H9 (cell line): Measurements from ENCODE around the gene GSTO2. TPM values are rescaled to one million over a fixed set of nuclear protein-coding genes. Genes with fewer than 3 reads are reported as not detected.

ENCODE experiments used
- DNase-seq: peaks from one replicate; pipeline ENCODE4 v3.0.0-alpha.2; 2017
- H2AFZ ChIP-seq: one replicate; pipeline ENCODE4 v1.6.1; 2013; ENCODE audit warnings: mild to moderate bottlenecking, low read length, control low read depth, moderate library complexity
- H2AK5ac ChIP-seq: 2 replicates; pipeline ENCODE4 v1.6.1; 2013; ENCODE audit warnings: low read length, control low read depth, mixed read lengths; ENCODE audit not compliant: insufficient read length
- H2BK120ac ChIP-seq: one replicate; pipeline ENCODE4 v1.6.1; 2013; ENCODE audit warnings: low read depth, mild to moderate bottlenecking, low read length, control low read depth, inconsistent platforms; ENCODE audit not compliant: poor library complexity, severe bottlenecking
- H2BK12ac ChIP-seq: 2 replicates; pipeline ENCODE4 v1.6.1; 2013; ENCODE audit warnings: low read length, control low read depth, mixed read lengths, low read depth; ENCODE audit not compliant: insufficient read length
- H2BK15ac ChIP-seq: 2 replicates; pipeline ENCODE4 v1.6.1; 2013; ENCODE audit warnings: low read depth, low read length, control low read depth
- H2BK20ac ChIP-seq: one replicate; pipeline ENCODE4 v1.6.1; 2013; ENCODE audit warnings: low read depth, mild to moderate bottlenecking, low read length, control low read depth, inconsistent platforms; ENCODE audit not compliant: poor library complexity, severe bottlenecking
- H2BK5ac ChIP-seq: 2 replicates; pipeline ENCODE4 v1.6.1; 2013; ENCODE audit warnings: low read length, control low read depth, mixed read lengths; ENCODE audit not compliant: insufficient read length
- H3K14ac ChIP-seq: 2 replicates; pipeline ENCODE4 v1.6.1; 2013; ENCODE audit warnings: low read length, control low read depth; ENCODE audit not compliant: insufficient read depth
- H3K18ac ChIP-seq: 2 replicates; pipeline ENCODE4 v1.6.1; 2013; ENCODE audit warnings: low read depth, mild to moderate bottlenecking, mixed read lengths, low read length, control low read depth; ENCODE audit not compliant: insufficient read length
- H3K23ac ChIP-seq: 2 replicates; pipeline ENCODE4 v1.6.1; 2013; ENCODE audit warnings: low read length, control low read depth, mixed read lengths, low read depth; ENCODE audit not compliant: insufficient read length
- H3K23me2 ChIP-seq: 2 replicates; pipeline ENCODE4 v1.6.1; 2013; ENCODE audit warnings: low read depth, mild to moderate bottlenecking, mixed read lengths, low read length, control low read depth; ENCODE audit not compliant: insufficient read length, poor library complexity, severe bottlenecking
- H3K27ac ChIP-seq: 2 replicates; pipeline ENCODE4 v1.5.1; 2013; ENCODE audit warnings: low read length, control low read depth, mixed read lengths, low read depth; ENCODE audit not compliant: insufficient read length
- H3K27me3 ChIP-seq: 2 replicates; pipeline ENCODE4 v1.6.1; 2013; ENCODE audit warnings: low read length, control low read depth, inconsistent platforms; ENCODE audit not compliant: insufficient read depth
- H3K4ac ChIP-seq: 2 replicates; pipeline ENCODE4 v1.6.1; 2013; ENCODE audit warnings: low read depth, mild to moderate bottlenecking, control low read depth, inconsistent platforms, low read length, moderate library complexity
- H3K4me1 ChIP-seq: 2 replicates; pipeline ENCODE4 v1.6.1; 2013; ENCODE audit warnings: low read length, control low read depth, inconsistent platforms; ENCODE audit not compliant: insufficient read depth
- H3K4me2 ChIP-seq: 2 replicates; pipeline ENCODE4 v1.6.1; 2013; ENCODE audit warnings: low read length, control low read depth, mixed read lengths; ENCODE audit not compliant: insufficient read length, insufficient read depth
- H3K56ac ChIP-seq: 2 replicates; pipeline ENCODE4 v1.6.1; 2013; ENCODE audit warnings: low read depth, mild to moderate bottlenecking, mixed read lengths, low read length, control low read depth; ENCODE audit not compliant: insufficient read length
- H3K79me1 ChIP-seq: 2 replicates; pipeline ENCODE4 v1.6.1; 2013; ENCODE audit warnings: low read depth, mild to moderate bottlenecking, moderate library complexity, low read length, control low read depth, inconsistent platforms; ENCODE audit not compliant: insufficient read depth, poor library complexity, severe bottlenecking
- H3K79me2 ChIP-seq: 2 replicates; pipeline ENCODE4 v1.6.1; 2013; ENCODE audit warnings: low read length, control low read depth, inconsistent platforms; ENCODE audit not compliant: insufficient read depth
- H3K9ac ChIP-seq: 2 replicates; pipeline ENCODE4 v1.6.1; 2013; ENCODE audit warnings: low read length, control low read depth, mixed read lengths; ENCODE audit not compliant: insufficient read length; ENCODE audit errors: extremely low read depth
- H3K9me3 ChIP-seq: one replicate; pipeline ENCODE4 v1.6.1; 2013; ENCODE audit warnings: low read depth, low read length, inconsistent platforms; ENCODE audit not compliant: control insufficient read depth
- H3T11ph ChIP-seq: one replicate; pipeline ENCODE4 v1.6.1; 2013; ENCODE audit warnings: mild to moderate bottlenecking, low read length, control low read depth, inconsistent platforms
- H4K20me1 ChIP-seq: one replicate; pipeline ENCODE4 v1.6.1; 2013; ENCODE audit not compliant: control insufficient read depth, insufficient read length, insufficient read depth
- H4K5ac ChIP-seq: 2 replicates; pipeline ENCODE4 v1.6.1; 2013; ENCODE audit warnings: low read depth, mild to moderate bottlenecking, mixed read lengths, low read length, control low read depth; ENCODE audit not compliant: insufficient read length
- H4K8ac ChIP-seq: replicated peaks from 2 replicates; pipeline ENCODE4 v1.6.1; 2013; ENCODE audit warnings: low read length, control low read depth, mixed read lengths, low read depth; ENCODE audit not compliant: insufficient read length
- H4K91ac ChIP-seq: 2 replicates; pipeline ENCODE4 v1.6.1; 2013; ENCODE audit warnings: low read depth, mild to moderate bottlenecking, moderate library complexity, mixed read lengths, low read length, control low read depth; ENCODE audit not compliant: insufficient read length
- H3K27ac Mint-ChIP-seq, 3 experiments: 2 replicates in 2 of 3; 3 replicates in 1 of 3; pipeline ENCODE4 v1.8.0; 2020 to 2021; ENCODE audit warnings: mixed read lengths in 3 of 3, mild to moderate bottlenecking in 1 of 3, moderate library complexity in 1 of 3
- H3K27me3 Mint-ChIP-seq: 2 replicates; pipeline ENCODE4 v1.8.0; 2021; ENCODE audit warnings: low read depth, mild to moderate bottlenecking, moderate library complexity, mixed read lengths
- H3K36me3 Mint-ChIP-seq, 3 experiments: 2 replicates in 2 of 3; 3 replicates in 1 of 3; pipeline ENCODE4 v1.8.0; 2020 to 2021; ENCODE audit warnings: low read depth in 3 of 3, mixed read lengths in 3 of 3; ENCODE audit not compliant: insufficient read depth in 1 of 3
- H3K4me1 Mint-ChIP-seq, 2 experiments: 2 replicates each; pipeline ENCODE4 v1.8.0; 2020; ENCODE audit warnings: mixed read lengths in 2 of 2
- H3K4me3 Mint-ChIP-seq, 2 experiments: 2 replicates in 1 of 2; 3 replicates in 1 of 2; pipeline ENCODE4 v1.8.0; 2020 to 2021; ENCODE audit warnings: mild to moderate bottlenecking in 2 of 2, mixed read lengths in 2 of 2, moderate library complexity in 1 of 2
- H3K9me3 Mint-ChIP-seq, 2 experiments: 2 replicates in 1 of 2; 3 replicates in 1 of 2; pipeline ENCODE4 v1.8.0; 2020; ENCODE audit warnings: mild to moderate bottlenecking in 2 of 2, mixed read lengths in 2 of 2, moderate library complexity in 1 of 2
- CTCF ChIP-seq: fragments of 200-600 bp; sonication (generic); conservative IDR thresholded peaks from 3 replicates; pipeline ENCODE4 v1.8.0; 2021; ENCODE audit warnings: antibody characterized with exemption, mild to moderate bottlenecking
- WGBS: extraction: QIAGEN DNeasy Blood & Tissue Kit; methylation state at CpG from one replicate; pipeline ENCODE4 v1.1.7; 2013; ENCODE audit warnings: missing lambda C conversion rate, low lambda C conversion rate, mixed read lengths; ENCODE audit not compliant: insufficient read length; ENCODE audit errors: extremely low coverage; 5-methylcytosine and 5-hydroxymethylcytosine counted together
- total RNA-seq: library from RNA; stranded (reverse); gene quantifications from 2 replicates; pipeline ENCODE4 v1.2.1, GENCODE V29; 2021

Gene GSTO2
- total RNA-seq, 1 experiment from 2014 or later = 14.5 TPM

GRCh38 chr10:104296687-104297436, 27.9 kb downstream of the GSTO2 start:
- Histone ChIP-seq H3K4ac (no peak overlapping the region), H3K23me2 (no peaks in the 10 kb centered on the region), H3K18ac (no peak overlapping the region), H3K27ac (no peak overlapping the region), H3K79me2 (no peaks in the 10 kb centered on the region), H3K4me1 (no peaks in the 10 kb centered on the region; the same call in 1 of the 2 replicates), H3K79me1 (no peaks in the 10 kb centered on the region), H2BK12ac (no peak overlapping the region), H2BK120ac (no peak overlapping the region), H3T11ph (no peak overlapping the region), H2AFZ (no peak overlapping the region), H2BK20ac (no peak overlapping the region), H4K20me1 (no peaks in the 10 kb centered on the region), H3K14ac (no peak overlapping the region), H2BK5ac (no peak overlapping the region), H4K5ac (no peak overlapping the region), H2AK5ac (no peak overlapping the region), H3K23ac (no peak overlapping the region), H3K9me3 (no peaks in the 10 kb centered on the region), H3K9ac (no peak overlapping the region), H4K91ac (no peak overlapping the region), H4K8ac (no peak overlapping the region), H3K27me3 (no peaks in the 10 kb centered on the region), H3K56ac (no peak overlapping the region), H3K4me2 (no peak overlapping the region), H2BK15ac (no peak overlapping the region)
- H3K9me3 Mint-ChIP-seq = peaks cover 2 to 3% of the 10 kb centered on the region in 2 experiments; a peak in 3 of 5 replicates
- H3K27me3 Mint-ChIP-seq = no peaks in the 10 kb centered on the region
- no CpG with 5 or more reads among the region's 10 CpGs for WGBS
- peak overlapping the region in 2 of 3 experiments; percentile 43 to 45; a peak in 2 of 7 replicates for H3K27ac Mint-ChIP-seq
- no peak for DNase-seq
- peaks cover 17 to 22% of the 10 kb centered on the region in 2 experiments for H3K4me1 Mint-ChIP-seq
- no peak for TF ChIP-seq CTCF
- no peaks in the 10 kb centered on the region; a peak in 1 of 7 replicates for H3K36me3 Mint-ChIP-seq
- no peak overlapping the region for H3K4me3 Mint-ChIP-seq
